Memory B cell (primary cell): ENCODE results near the gene C20orf173.
A peak's percentile ranks its signal among the peaks of the same experiment; 100 is the strongest.

Experiments
- ATAC-seq: fragments of 150-1000 bp; cut with Tn5 transposase; 2 replicates; pipeline ENCODE4 v1.10.0; 2021; ENCODE audit warnings: low read depth, mild to moderate bottlenecking, moderate library complexity
- DNase-seq, 2 donors: peaks; one replicate each; pipeline ENCODE4 v3.0.0; 2022; ENCODE audit warnings: low spot score in 2 of 2
- H3K27ac Mint-ChIP-seq: one replicate; pipeline ENCODE4 v1.8.0; 2022; ENCODE audit warnings: mild to moderate bottlenecking, moderate library complexity, mixed read lengths
- H3K27me3 Mint-ChIP-seq: one replicate; pipeline ENCODE4 v1.8.0; 2022; ENCODE audit warnings: mixed read lengths
- H3K36me3 Mint-ChIP-seq: one replicate; pipeline ENCODE4 v1.8.0; 2022; ENCODE audit warnings: mild to moderate bottlenecking, mixed read lengths
- H3K4me1 Mint-ChIP-seq: one replicate; pipeline ENCODE4 v1.8.0; 2022; ENCODE audit warnings: mixed read lengths
- H3K4me3 Mint-ChIP-seq: one replicate; pipeline ENCODE4 v1.8.0; 2022; ENCODE audit warnings: mild to moderate bottlenecking, moderate library complexity, mixed read lengths
- H3K9me3 Mint-ChIP-seq: one replicate; pipeline ENCODE4 v1.8.0; 2022; ENCODE audit warnings: mixed read lengths

C20orf173 gene

GRCh38 chr20:35508493-35509218, 20.8 kb downstream of the C20orf173 start:
- Mint-ChIP-seq H3K4me3 (peak overlapping the region; percentile 69), H3K36me3 (peaks cover 35% of the 10 kb centered on the region), H3K27ac (peak overlapping the region; percentile 62), H3K27me3 (no peaks in the 10 kb centered on the region), H3K4me1 (peaks cover 42% of the 10 kb centered on the region), H3K9me3 (no peaks in the 10 kb centered on the region)
- ATAC-seq (peak; percentile 84), DNase-seq (peak; percentile 12 to 21)

- Mint-ChIP-seq H3K36me3 (peaks cover 50% of the 10 kb centered on the region), H3K4me3 (peak overlapping the region; percentile 39), H3K9me3 (no peaks in the 10 kb centered on the region), H3K27ac (peak overlapping the region; percentile 49), H3K4me1 (peaks cover 58% of the 10 kb centered on the region), H3K27me3 (no peaks in the 10 kb centered on the region)
- ATAC-seq: no peak
- no peak for DNase-seq
Observed at GRCh38 chr20:35506872-35507638, 22.4 kb downstream of the C20orf173 start.

GRCh38 chr20:35506179-35506578, 23.3 kb downstream of the C20orf173 start:
- DNase-seq (no peak), ATAC-seq (no peak)
- no peaks in the 10 kb centered on the region for H3K27me3 Mint-ChIP-seq
- peak overlapping the region; percentile 49 for H3K27ac Mint-ChIP-seq
- H3K9me3 Mint-ChIP-seq: no peaks in the 10 kb centered on the region
- no peak overlapping the region for H3K4me3 Mint-ChIP-seq
- peaks cover 45% of the 10 kb centered on the region for H3K36me3 Mint-ChIP-seq
- H3K4me1 Mint-ChIP-seq: peaks cover 62% of the 10 kb centered on the region

- peak overlapping the region; percentile 54 for H3K27ac Mint-ChIP-seq
- DNase-seq (no peak), ATAC-seq (no peak)
- no peaks in the 10 kb centered on the region for H3K27me3 Mint-ChIP-seq
- H3K36me3 Mint-ChIP-seq: peaks cover 48% of the 10 kb centered on the region
- H3K4me3 Mint-ChIP-seq: peak overlapping the region; percentile 44
- H3K9me3 Mint-ChIP-seq: no peaks in the 10 kb centered on the region
- H3K4me1 Mint-ChIP-seq: peaks cover 65% of the 10 kb centered on the region
Observed at GRCh38 chr20:35504751-35505150, 24.7 kb downstream of the C20orf173 start.

GRCh38 chr20:35503841-35504561, 25.5 kb downstream of the C20orf173 start:
- Mint-ChIP-seq H3K9me3 (no peaks in the 10 kb centered on the region), H3K4me3 (no peak overlapping the region), H3K27ac (peak overlapping the region; percentile 54), H3K27me3 (no peaks in the 10 kb centered on the region), H3K36me3 (peaks cover 51% of the 10 kb centered on the region), H3K4me1 (peaks cover 64% of the 10 kb centered on the region)
- DNase-seq (no peak), ATAC-seq (no peak)

GRCh38 chr20:35503281-35503680, 26.2 kb downstream of the C20orf173 start:
- Mint-ChIP-seq H3K9me3 (no peaks in the 10 kb centered on the region), H3K4me3 (no peak overlapping the region), H3K36me3 (peaks cover 48% of the 10 kb centered on the region), H3K27me3 (no peaks in the 10 kb centered on the region), H3K27ac (peak overlapping the region; percentile 40), H3K4me1 (peaks cover 58% of the 10 kb centered on the region)
- DNase-seq (no peak), ATAC-seq (no peak)

GRCh38 chr20:35502352-35502751, 27.1 kb downstream of the C20orf173 start:
- DNase-seq: peak; percentile 58 to 68
- peak; percentile 97 for ATAC-seq
- Mint-ChIP-seq H3K36me3 (peaks cover 49% of the 10 kb centered on the region), H3K4me1 (peaks cover 53% of the 10 kb centered on the region), H3K27me3 (no peaks in the 10 kb centered on the region), H3K27ac (peak overlapping the region; percentile 40), H3K9me3 (no peaks in the 10 kb centered on the region), H3K4me3 (peak overlapping the region; percentile 66)

- Mint-ChIP-seq H3K4me3 (no peak overlapping the region), H3K9me3 (no peaks in the 10 kb centered on the region), H3K36me3 (peaks cover 55% of the 10 kb centered on the region), H3K4me1 (peaks cover 39% of the 10 kb centered on the region), H3K27ac (peak overlapping the region; percentile 43), H3K27me3 (no peaks in the 10 kb centered on the region)
- ATAC-seq: no peak
- DNase-seq: no peak
Observed at GRCh38 chr20:35499271-35499670, 30.2 kb downstream of the C20orf173 start.

GRCh38 chr20:35497780-35498189, 31.7 kb downstream of the C20orf173 start:
- Mint-ChIP-seq H3K27me3 (no peaks in the 10 kb centered on the region), H3K4me1 (peaks cover 31% of the 10 kb centered on the region), H3K9me3 (no peaks in the 10 kb centered on the region), H3K27ac (no peak overlapping the region), H3K36me3 (peaks cover 47% of the 10 kb centered on the region), H3K4me3 (no peak overlapping the region)
- DNase-seq: no peak
- ATAC-seq: no peak

- no peak overlapping the region for H3K4me3 Mint-ChIP-seq
- H3K9me3 Mint-ChIP-seq: no peaks in the 10 kb centered on the region
- H3K27ac Mint-ChIP-seq: no peak overlapping the region
- no peaks in the 10 kb centered on the region for H3K27me3 Mint-ChIP-seq
- H3K4me1 Mint-ChIP-seq: peaks cover 29% of the 10 kb centered on the region
- peaks cover 44% of the 10 kb centered on the region for H3K36me3 Mint-ChIP-seq
- DNase-seq (no peak), ATAC-seq (no peak)
Observed at GRCh38 chr20:35497320-35497719, 32.1 kb downstream of the C20orf173 start.

- Mint-ChIP-seq H3K27ac (no peak overlapping the region), H3K36me3 (peaks cover 41% of the 10 kb centered on the region), H3K4me1 (peaks cover 27% of the 10 kb centered on the region), H3K4me3 (no peak overlapping the region), H3K27me3 (no peaks in the 10 kb centered on the region), H3K9me3 (no peaks in the 10 kb centered on the region)
- ATAC-seq (no peak), DNase-seq (no peak)
Observed at GRCh38 chr20:35496481-35496880, 33.0 kb downstream of the C20orf173 start.

GRCh38 chr20:35492352-35492751, 37.1 kb downstream of the C20orf173 start:
- Mint-ChIP-seq H3K27ac (peak overlapping the region; percentile 62), H3K4me3 (peak overlapping the region; percentile 96), H3K4me1 (peaks cover 39% of the 10 kb centered on the region), H3K36me3 (peaks cover 30% of the 10 kb centered on the region), H3K9me3 (no peaks in the 10 kb centered on the region), H3K27me3 (no peaks in the 10 kb centered on the region)
- no peak for ATAC-seq
- DNase-seq: no peak

- no peak for DNase-seq
- ATAC-seq: no peak
- H3K4me1 Mint-ChIP-seq: peaks cover 39% of the 10 kb centered on the region
- H3K36me3 Mint-ChIP-seq: peaks cover 28% of the 10 kb centered on the region
- H3K27me3 Mint-ChIP-seq: no peaks in the 10 kb centered on the region
- no peaks in the 10 kb centered on the region for H3K9me3 Mint-ChIP-seq
- peak overlapping the region; percentile 96 for H3K4me3 Mint-ChIP-seq
- H3K27ac Mint-ChIP-seq: peak overlapping the region; percentile 62
Observed at GRCh38 chr20:35491823-35492222, 37.6 kb downstream of the C20orf173 start.

- H3K27ac Mint-ChIP-seq: peak overlapping the region; percentile 96
- ATAC-seq: peak; percentile 100
- peaks cover 36% of the 10 kb centered on the region for H3K4me1 Mint-ChIP-seq
- no peaks in the 10 kb centered on the region for H3K27me3 Mint-ChIP-seq
- H3K9me3 Mint-ChIP-seq: no peaks in the 10 kb centered on the region
- DNase-seq: peak; percentile 52 to 58
- H3K36me3 Mint-ChIP-seq: peaks cover 23% of the 10 kb centered on the region
- H3K4me3 Mint-ChIP-seq: peak overlapping the region; percentile 96
Observed at GRCh38 chr20:35490736-35491181, 38.7 kb downstream of the C20orf173 start.
